OCI-LY3 (cell line): ENCODE data around the gene GZMM.

ENCODE experiments used
- EZH2phosphoT487 ChIP-seq: fragments of 200-600 bp; shearing (Covaris generic); IDR thresholded peaks from 2 replicates; pipeline ENCODE4 v1.6.1; 2018; ENCODE audit warnings: antibody characterized with exemption, mixed run types, low read depth
- TF ChIP-seq, protein P1 (sequence below): fragments of 200-600, 300-600 bp; sonication (generic); IDR thresholded peaks from 2 replicates; pipeline ENCODE4 v1.5.1; 2014; ENCODE audit warnings: antibody characterized with exemption, low read length, low read depth

DNA sequence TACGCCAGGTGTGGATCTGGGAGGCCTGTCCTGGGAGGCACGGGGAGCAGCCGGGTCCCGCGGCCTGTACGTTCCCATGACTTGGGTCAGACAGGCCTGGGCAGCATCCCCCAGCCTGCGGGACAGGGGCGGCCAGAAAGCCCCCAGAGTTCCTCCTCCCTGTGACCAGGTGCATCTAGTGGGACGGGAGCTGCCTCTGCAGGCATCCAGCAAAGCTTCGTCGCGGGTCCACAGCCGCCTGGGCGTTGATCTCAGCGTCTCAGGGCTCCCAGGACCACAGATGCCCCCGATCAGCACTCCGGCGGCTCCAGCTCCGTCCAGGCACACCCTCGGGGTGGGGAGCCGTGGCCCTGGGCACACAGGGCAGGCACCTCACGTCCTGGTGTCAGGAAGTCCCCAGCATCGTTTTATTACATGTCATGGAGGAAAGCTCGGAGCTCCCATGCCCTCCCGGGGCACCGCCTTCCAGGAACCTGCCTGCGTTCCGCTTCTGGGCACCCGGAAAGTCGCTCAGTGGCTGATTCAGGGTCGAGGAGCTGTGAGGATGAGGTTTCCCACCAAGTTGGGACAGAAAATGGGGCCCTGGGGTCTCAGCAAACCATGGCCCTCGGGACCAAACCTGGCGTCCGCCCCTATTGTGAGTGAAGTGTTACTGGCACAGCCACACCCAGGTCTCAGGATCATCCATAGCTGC, 1.5 kb upstream of the GZMM start:
- TF ChIP-seq, protein P1, sequence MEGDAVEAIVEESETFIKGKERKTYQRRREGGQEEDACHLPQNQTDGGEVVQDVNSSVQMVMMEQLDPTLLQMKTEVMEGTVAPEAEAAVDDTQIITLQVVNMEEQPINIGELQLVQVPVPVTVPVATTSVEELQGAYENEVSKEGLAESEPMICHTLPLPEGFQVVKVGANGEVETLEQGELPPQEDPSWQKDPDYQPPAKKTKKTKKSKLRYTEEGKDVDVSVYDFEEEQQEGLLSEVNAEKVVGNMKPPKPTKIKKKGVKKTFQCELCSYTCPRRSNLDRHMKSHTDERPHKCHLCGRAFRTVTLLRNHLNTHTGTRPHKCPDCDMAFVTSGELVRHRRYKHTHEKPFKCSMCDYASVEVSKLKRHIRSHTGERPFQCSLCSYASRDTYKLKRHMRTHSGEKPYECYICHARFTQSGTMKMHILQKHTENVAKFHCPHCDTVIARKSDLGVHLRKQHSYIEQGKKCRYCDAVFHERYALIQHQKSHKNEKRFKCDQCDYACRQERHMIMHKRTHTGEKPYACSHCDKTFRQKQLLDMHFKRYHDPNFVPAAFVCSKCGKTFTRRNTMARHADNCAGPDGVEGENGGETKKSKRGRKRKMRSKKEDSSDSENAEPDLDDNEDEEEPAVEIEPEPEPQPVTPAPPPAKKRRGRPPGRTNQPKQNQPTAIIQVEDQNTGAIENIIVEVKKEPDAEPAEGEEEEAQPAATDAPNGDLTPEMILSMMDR: no peak
- TF ChIP-seq EZH2phosphoT487: no peak
